Activated CD8-positive, alpha-beta memory T cell treated with anti-CD3 and anti-CD28 coated beads, Interleukin-2, amount 10 ng/mL, durations not matched to agents 7 days and 5 days (primary cell): ENCODE results near the gene CHST9. TPM values are rescaled to one million over a fixed set of nuclear protein-coding genes. Genes with fewer than 3 reads are reported as not detected.
"Not testable (repeated sequence)": the region's sequence is repeated elsewhere in the genome, so short reads cannot be mapped to it uniquely, and the experiment has no call there.

Experiments used
- ATAC-seq: fragments of 150-1000 bp; cut with Tn5 transposase; one replicate; pipeline ENCODE4 v1.10.0; 2021; ENCODE audit warnings: moderate library complexity
- CTCF ChIA-PET: fragments of 350-600 bp; sonication (Branson Sonifier 250); formaldehyde crosslinking; loops from one replicate; lab custom pipeline; 2021; ENCODE audit warnings: antibody characterized with exemption; lab: Charles Lee
- DNase-seq: peaks from one replicate; pipeline ENCODE4 v3.0.0-alpha.2; 2020
- H3K27ac Mint-ChIP-seq: one replicate; pipeline ENCODE4 v1.8.0; 2021; ENCODE audit warnings: mild to moderate bottlenecking, mixed read lengths
- H3K27me3 Mint-ChIP-seq: one replicate; pipeline ENCODE4 v1.8.0; 2021; ENCODE audit warnings: mixed read lengths
- H3K36me3 Mint-ChIP-seq: one replicate; pipeline ENCODE4 v1.8.0; 2021; ENCODE audit warnings: mild to moderate bottlenecking, mixed read lengths
- H3K4me1 Mint-ChIP-seq: one replicate; pipeline ENCODE4 v1.8.0; 2021; ENCODE audit warnings: mixed read lengths
- H3K4me3 Mint-ChIP-seq: one replicate; pipeline ENCODE4 v1.8.0; 2021; ENCODE audit warnings: mild to moderate bottlenecking, moderate library complexity, mixed read lengths
- H3K9me3 Mint-ChIP-seq: one replicate; pipeline ENCODE4 v1.8.0; 2022; ENCODE audit warnings: low read depth, mixed read lengths
- total RNA-seq, 2 experiments: library from RNA; stranded (reverse); gene quantifications; one replicate each; pipeline ENCODE4 v1.2.3, GENCODE V29; 2021

CHST9 gene
- total RNA-seq, 2 experiments from 2014 or later: not detected

- H3K27ac Mint-ChIP-seq: no peak overlapping the region
- no peaks in the 10 kb centered on the region for H3K36me3 Mint-ChIP-seq
- ATAC-seq (no peak), DNase-seq (no peak)
- CTCF ChIA-PET: no interaction called here
- no peaks in the 10 kb centered on the region for H3K27me3 Mint-ChIP-seq
- H3K4me1 Mint-ChIP-seq: no peaks in the 10 kb centered on the region
- peaks cover 4% of the 10 kb centered on the region for H3K9me3 Mint-ChIP-seq
- no peak overlapping the region for H3K4me3 Mint-ChIP-seq
Measured at GRCh38 chr18:27198036-27198435, 12.9 kb upstream of the CHST9 start.

- CTCF ChIA-PET: no interaction called here
- Mint-ChIP-seq H3K36me3 (no peaks in the 10 kb centered on the region), H3K4me3 (no peak overlapping the region), H3K4me1 (peaks cover 1% of the 10 kb centered on the region), H3K9me3 (peaks cover 9% of the 10 kb centered on the region), H3K27me3 (peaks cover 13% of the 10 kb centered on the region), H3K27ac (no peak overlapping the region)
- ATAC-seq: no peak
- no peak for DNase-seq
Measured at GRCh38 chr18:27188309-27188708, 3.2 kb upstream of the CHST9 start.

- H3K36me3 Mint-ChIP-seq: no peaks in the 10 kb centered on the region
- ATAC-seq: no peak
- CTCF ChIA-PET: no interaction called here
- peaks cover 1% of the 10 kb centered on the region for H3K4me1 Mint-ChIP-seq
- H3K27ac Mint-ChIP-seq: no peak overlapping the region
- H3K27me3 Mint-ChIP-seq: peaks cover 13% of the 10 kb centered on the region
- H3K9me3 Mint-ChIP-seq: peaks cover 3% of the 10 kb centered on the region
- no peak overlapping the region for H3K4me3 Mint-ChIP-seq
- DNase-seq: no peak
Measured at GRCh38 chr18:27185897-27186296, 789 bp upstream of the CHST9 start.

GRCh38 chr18:27184115-27185024, 738 bp downstream of the CHST9 start:
- H3K27me3 Mint-ChIP-seq: peaks cover 13% of the 10 kb centered on the region
- H3K4me3 Mint-ChIP-seq: no peak overlapping the region
- peaks cover 1% of the 10 kb centered on the region for H3K4me1 Mint-ChIP-seq
- no peaks in the 10 kb centered on the region for H3K9me3 Mint-ChIP-seq
- H3K36me3 Mint-ChIP-seq: no peaks in the 10 kb centered on the region
- ATAC-seq (no peak), DNase-seq (no peak)
- no peak overlapping the region for H3K27ac Mint-ChIP-seq
- CTCF ChIA-PET: no interaction called here

GRCh38 chr18:27181726-27182125, 3.4 kb downstream of the CHST9 start:
- Mint-ChIP-seq H3K27ac (no peak overlapping the region), H3K9me3 (no peaks in the 10 kb centered on the region), H3K36me3 (no peaks in the 10 kb centered on the region), H3K27me3 (peaks cover 13% of the 10 kb centered on the region), H3K4me3 (no peak overlapping the region), H3K4me1 (peaks cover 1% of the 10 kb centered on the region)
- CTCF ChIA-PET: no interaction called here
- ATAC-seq: no peak
- no peak for DNase-seq

- no peak overlapping the region for H3K27ac Mint-ChIP-seq
- DNase-seq (no peak), ATAC-seq (no peak)
- H3K9me3 Mint-ChIP-seq: peaks cover 3% of the 10 kb centered on the region
- H3K36me3 Mint-ChIP-seq: no peaks in the 10 kb centered on the region
- no peak overlapping the region for H3K4me3 Mint-ChIP-seq
- no peaks in the 10 kb centered on the region for H3K27me3 Mint-ChIP-seq
- CTCF ChIA-PET: no interaction called here
- no peaks in the 10 kb centered on the region for H3K4me1 Mint-ChIP-seq
Measured at GRCh38 chr18:27178424-27178823, 6.7 kb downstream of the CHST9 start.

GRCh38 chr18:27175914-27176313, 9.2 kb downstream of the CHST9 start:
- H3K27me3 Mint-ChIP-seq: no peaks in the 10 kb centered on the region
- ATAC-seq (no peak), DNase-seq (no peak)
- H3K4me1 Mint-ChIP-seq: no peaks in the 10 kb centered on the region
- CTCF ChIA-PET: no interaction called here
- H3K4me3 Mint-ChIP-seq: no peak overlapping the region
- H3K27ac Mint-ChIP-seq: no peak overlapping the region
- H3K9me3 Mint-ChIP-seq: peaks cover 3% of the 10 kb centered on the region
- no peaks in the 10 kb centered on the region for H3K36me3 Mint-ChIP-seq

GRCh38 chr18:27175245-27175644, 9.9 kb downstream of the CHST9 start:
- no peak for ATAC-seq
- H3K4me3 Mint-ChIP-seq: no peak overlapping the region
- no peaks in the 10 kb centered on the region for H3K4me1 Mint-ChIP-seq
- no peaks in the 10 kb centered on the region for H3K27me3 Mint-ChIP-seq
- CTCF ChIA-PET: no interaction called here
- no peak overlapping the region for H3K27ac Mint-ChIP-seq
- DNase-seq: no peak
- no peaks in the 10 kb centered on the region for H3K36me3 Mint-ChIP-seq
- H3K9me3 Mint-ChIP-seq: peaks cover 3% of the 10 kb centered on the region

GRCh38 chr18:27171993-27172392, 13.1 kb downstream of the CHST9 start:
- DNase-seq (no peak), ATAC-seq (no peak)
- CTCF ChIA-PET: no interaction called here
- Mint-ChIP-seq H3K9me3 (peaks cover 10% of the 10 kb centered on the region), H3K4me3 (no peak overlapping the region), H3K36me3 (no peaks in the 10 kb centered on the region), H3K27ac (no peak overlapping the region), H3K27me3 (no peaks in the 10 kb centered on the region), H3K4me1 (no peaks in the 10 kb centered on the region)

GRCh38 chr18:27165412-27165811, 19.7 kb downstream of the CHST9 start:
- Mint-ChIP-seq H3K27me3 (no peaks in the 10 kb centered on the region), H3K27ac (no peak overlapping the region), H3K36me3 (no peaks in the 10 kb centered on the region), H3K4me3 (no peak overlapping the region), H3K4me1 (no peaks in the 10 kb centered on the region), H3K9me3 (peaks cover 7% of the 10 kb centered on the region)
- CTCF ChIA-PET: no interaction called here
- DNase-seq: no peak
- no peak for ATAC-seq

GRCh38 chr18:27164905-27165304, 20.2 kb downstream of the CHST9 start:
- CTCF ChIA-PET: no interaction called here
- ATAC-seq: no peak
- peaks cover 7% of the 10 kb centered on the region for H3K9me3 Mint-ChIP-seq

GRCh38 chr18:27163197-27163716, 21.9 kb downstream of the CHST9 start:
- H3K27ac Mint-ChIP-seq, ATAC-seq, H3K9me3 Mint-ChIP-seq, DNase-seq, H3K27me3 Mint-ChIP-seq, H3K4me3 Mint-ChIP-seq, H3K4me1 Mint-ChIP-seq, H3K36me3 Mint-ChIP-seq, CTCF ChIA-PET: not testable (repeated sequence)

More at GRCh38 chr18:27164905-27165304, 20.2 kb downstream of the CHST9 start:
- H3K4me3 Mint-ChIP-seq: no peak overlapping the region
- H3K4me1 Mint-ChIP-seq: no peaks in the 10 kb centered on the region
- no peak for DNase-seq
- H3K27me3 Mint-ChIP-seq: no peaks in the 10 kb centered on the region
- no peak overlapping the region for H3K27ac Mint-ChIP-seq
- no peaks in the 10 kb centered on the region for H3K36me3 Mint-ChIP-seq

GRCh38 chr18:27149240-27149639, 35.9 kb downstream of the CHST9 start:
- ATAC-seq, H3K9me3 Mint-ChIP-seq, H3K27me3 Mint-ChIP-seq, H3K4me3 Mint-ChIP-seq, H3K27ac Mint-ChIP-seq, CTCF ChIA-PET, H3K4me1 Mint-ChIP-seq, H3K36me3 Mint-ChIP-seq, DNase-seq: not testable (repeated sequence)

- CTCF ChIA-PET: no interaction called here
- no peak overlapping the region for H3K27ac Mint-ChIP-seq
- no peak overlapping the region for H3K4me3 Mint-ChIP-seq
- DNase-seq: no peak
- H3K27me3 Mint-ChIP-seq: no peaks in the 10 kb centered on the region
- H3K36me3 Mint-ChIP-seq: no peaks in the 10 kb centered on the region
- H3K9me3 Mint-ChIP-seq: peaks cover 5% of the 10 kb centered on the region
- H3K4me1 Mint-ChIP-seq: no peaks in the 10 kb centered on the region
- no peak for ATAC-seq
Measured at GRCh38 chr18:27144672-27145071, 40.4 kb downstream of the CHST9 start.
